ENCODE data around the gene HS2ST1.

Gene HS2ST1

DNA sequence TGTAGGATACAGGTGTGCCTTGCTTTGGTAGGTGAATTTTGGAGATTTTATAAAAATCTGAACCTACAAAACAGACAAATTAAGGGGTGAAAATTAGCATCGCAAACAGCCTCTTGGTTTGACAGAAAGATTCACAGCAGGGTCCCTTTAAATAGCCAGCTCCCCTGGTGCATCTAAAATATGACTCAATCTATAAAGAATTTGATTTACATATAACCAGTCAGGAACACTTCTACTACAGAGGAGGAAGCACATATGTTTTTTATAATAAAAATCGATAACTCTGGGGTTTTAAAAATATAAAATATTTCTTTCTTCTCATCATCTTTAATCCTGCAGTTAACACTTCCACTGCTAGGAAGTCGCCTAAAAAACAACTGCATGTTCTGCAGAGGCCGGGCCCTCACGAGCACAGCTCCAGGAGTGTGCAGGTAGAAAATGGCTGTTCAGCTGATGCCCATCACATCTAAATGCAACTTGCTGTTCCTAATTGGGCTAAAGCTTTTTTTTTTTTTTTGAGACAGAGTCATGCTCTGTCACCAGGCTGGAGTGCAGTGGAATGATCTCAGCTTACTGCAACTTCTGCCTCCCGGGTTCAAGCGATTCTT, 203.4 kb downstream of the HS2ST1 start:
- DNase-seq: no peak

DNA sequence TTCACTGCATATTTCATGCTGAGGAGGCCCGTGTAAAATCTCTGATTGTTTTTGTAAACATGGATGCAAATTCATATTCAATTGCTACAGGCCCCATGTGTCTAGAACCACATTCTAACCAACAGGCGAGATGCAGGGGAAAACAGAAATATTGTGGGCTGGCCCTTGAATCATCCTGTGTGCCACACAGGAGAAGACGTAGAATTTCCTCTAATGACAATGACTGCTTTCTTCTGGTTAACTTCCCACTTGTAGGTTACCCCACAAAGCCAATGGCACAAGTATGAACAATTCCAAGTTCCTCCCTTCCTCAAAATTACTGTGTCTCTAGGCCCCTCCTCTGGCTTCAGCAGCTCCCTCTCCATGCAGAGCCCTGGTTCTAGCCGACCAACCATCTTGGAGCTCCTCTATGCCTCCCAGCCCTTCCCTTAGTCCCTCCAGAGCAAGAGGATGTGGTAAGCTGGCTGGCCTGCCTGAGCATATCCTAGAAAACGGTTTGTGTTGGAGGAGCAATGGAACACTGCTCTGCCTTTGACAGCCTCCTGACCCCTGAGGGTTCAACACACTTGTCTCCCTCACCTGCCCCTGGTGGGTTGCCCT, 205.2 kb downstream of the HS2ST1 start:
- DNase-seq: no peak

DNA sequence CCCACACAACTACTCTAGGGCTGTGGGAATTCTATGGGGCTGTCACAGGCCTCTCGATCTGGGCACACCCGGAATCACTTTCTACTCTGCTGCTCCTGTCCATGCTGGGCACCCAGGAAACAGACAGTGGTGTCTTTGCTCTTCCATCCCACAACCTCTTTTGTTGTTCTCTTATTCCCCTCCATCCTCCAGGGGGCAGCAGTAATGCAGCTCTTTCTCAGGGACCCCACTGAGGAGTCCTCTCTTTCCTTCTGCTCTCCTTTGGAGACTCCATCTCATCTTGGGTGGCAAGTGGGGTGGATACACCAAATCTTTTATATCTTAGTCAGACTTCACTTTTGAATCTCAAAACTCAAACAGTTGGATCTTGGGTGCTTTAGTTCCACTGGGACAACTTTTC, 206.3 kb downstream of the HS2ST1 start:
- DNase-seq: peak; percentile 57

DNA sequence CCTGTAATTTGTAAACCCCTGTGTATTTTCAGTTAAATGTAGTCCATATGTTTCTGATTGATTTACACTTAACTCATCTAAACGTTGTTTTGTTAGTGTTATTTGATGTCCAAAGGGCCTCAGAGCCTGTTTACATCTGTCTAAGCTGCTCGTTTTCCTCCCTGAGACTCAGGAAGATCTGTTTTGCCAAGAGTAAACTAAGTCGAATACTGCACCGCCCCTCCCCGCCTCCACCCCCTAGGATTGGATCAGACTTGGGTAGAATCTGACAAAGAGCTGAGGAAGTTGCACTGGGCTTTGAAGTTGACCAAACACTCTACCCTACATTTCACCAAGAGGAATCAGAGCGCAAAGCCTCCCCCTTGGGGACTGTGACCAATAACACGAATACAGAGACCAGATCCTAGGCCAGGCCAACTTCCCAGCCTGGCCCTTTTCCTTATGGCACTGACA, 207.3 kb downstream of the HS2ST1 start:
- no peak for DNase-seq

DNA sequence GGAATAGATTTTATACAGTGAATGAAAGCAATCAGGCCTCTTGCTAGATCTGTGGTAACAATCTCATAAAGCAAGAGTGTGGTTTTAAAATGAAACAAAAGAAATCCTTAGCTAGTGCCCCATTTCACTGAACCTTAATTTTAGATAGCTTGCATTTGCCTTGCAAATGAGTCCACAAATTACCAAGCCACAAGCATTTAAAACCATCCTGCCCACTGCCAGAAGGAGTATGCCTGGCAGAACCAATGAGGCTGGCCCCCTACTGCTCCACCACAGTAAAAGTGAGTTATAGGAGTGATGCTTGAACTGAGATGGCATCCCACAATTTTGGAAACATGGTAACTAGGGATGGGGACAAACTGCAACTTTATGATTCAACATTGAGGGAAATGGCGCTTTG, 207.8 kb downstream of the HS2ST1 start:
- DNase-seq: no peak

DNA sequence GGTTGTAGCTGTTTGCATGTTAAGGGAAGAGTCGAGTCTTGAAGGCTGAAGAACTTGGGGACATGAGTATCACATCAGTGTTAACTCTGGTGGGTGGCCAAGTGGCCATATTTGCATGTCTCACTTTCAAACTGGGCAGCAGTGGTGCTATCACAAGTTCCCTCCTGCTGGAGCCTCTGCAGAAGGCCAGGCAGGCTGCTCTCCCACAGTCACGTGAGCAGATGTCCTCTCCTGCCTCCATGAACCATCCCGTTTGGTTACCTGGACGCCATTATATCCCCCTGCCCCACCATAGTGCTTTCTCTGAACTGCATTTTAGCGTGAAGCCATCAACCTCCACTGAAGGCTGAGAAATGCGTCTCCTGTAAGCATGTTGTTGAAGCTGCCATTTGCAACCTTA, 209.2 kb downstream of the HS2ST1 start:
- no peak for DNase-seq

DNA sequence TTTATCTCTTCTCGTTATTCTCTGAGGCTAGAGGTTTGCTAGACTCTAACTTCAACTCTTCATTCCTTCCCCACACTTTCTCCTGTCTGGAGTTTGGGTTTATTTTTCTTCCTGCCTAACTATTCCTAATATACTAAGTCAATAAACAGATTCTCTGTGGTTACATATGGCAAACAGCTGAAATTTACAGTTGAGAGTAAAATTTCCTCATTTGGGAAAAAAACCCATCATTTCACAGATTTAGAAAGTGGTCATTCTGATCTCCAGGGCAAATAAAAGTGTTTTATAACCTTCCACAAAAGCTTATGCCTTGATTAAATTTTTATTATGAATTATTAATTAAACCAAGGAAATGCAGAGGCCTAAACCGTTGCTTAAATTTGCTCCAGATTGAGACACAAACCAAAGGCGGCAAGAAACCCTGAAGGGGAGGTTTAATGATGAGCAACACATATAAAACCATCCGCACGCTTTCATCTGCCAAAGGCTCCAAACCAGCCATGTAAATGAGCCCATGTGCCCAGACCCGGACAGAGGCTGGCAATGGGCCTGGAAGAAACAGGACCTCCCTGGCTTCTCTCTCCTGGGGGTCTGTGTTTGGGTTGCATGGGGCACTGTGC, 212.6 kb downstream of the HS2ST1 start:
- no peak for DNase-seq

DNA sequence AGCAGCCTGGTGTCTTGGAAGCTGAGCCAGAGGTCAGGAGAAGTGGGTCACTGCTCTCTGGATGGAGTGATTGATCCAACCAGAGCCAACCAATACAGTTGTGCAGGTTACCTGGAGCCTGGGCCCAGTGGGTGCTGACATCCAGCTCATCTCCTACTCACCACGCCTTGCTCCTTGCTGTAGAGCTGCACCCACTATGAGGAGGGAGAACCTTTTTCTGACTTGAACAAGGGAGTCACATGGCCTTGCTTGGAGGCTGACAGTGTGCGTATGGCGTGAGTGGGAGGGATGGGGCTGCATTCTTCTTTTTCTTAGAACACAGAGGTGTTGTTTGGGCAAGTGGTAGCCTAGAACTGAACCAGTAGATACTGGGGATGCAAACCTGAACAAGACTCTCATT, 213.1 kb downstream of the HS2ST1 start:
- no peak for DNase-seq

DNA sequence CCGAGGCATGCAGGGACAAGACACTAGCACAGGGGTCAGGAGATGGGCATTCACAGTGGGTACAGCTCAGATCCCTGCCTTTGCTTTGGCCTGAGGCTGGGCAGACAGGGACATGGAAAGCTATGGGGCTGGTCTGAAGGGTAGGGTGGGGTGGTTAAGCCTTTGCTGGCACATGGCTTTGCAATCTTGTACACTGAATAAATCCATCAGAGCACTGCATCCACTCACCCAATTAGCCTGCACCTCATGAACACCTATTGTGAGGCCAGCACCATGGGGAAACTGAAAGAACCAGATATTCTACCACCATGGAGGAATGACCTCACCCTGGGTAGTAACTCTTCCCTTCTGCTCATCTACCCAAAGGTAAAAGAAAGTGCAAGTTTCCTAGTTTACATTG, 214.6 kb downstream of the HS2ST1 start:
- DNase-seq: no peak

DNA sequence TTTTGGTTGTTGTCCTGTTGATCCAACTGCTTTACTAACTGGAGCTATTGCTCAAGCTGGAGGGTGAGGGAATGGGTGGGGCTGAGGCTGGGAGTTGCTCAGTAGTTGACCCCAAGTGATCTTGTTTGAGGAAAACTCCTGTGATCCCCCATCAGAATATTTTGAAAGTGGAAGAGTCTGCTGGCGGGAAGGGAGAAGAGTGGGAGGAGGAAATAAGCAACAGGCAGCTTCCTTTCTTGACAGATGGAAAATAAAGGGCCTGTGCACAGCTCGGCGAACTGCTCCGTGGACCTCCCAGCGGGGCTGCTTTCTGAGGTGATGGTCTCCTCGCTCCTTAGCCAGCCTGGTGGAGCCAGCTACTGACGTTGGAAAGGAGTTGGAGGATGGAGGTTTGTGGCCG, 215.2 kb downstream of the HS2ST1 start:
- no peak for DNase-seq

DNA sequence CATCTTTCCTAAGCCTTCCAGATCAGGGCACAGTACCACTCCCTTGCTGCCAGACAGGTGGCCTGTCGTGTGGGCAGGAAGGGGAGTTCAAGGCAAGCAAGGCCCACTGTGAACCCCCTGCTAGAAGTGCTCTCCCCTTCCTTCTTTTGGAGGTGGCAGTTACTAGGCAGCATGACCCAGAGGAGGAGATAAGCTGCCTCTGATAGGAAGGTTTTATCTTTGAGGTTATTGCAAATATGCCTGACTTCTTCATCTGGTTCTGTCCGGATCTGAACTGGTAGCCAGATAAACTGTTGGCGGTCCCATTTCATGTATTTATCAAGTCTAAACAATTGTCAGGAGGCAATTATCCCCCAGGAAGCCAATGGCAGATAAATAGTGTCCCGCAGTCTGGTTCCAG, 216.0 kb downstream of the HS2ST1 start:
- DNase-seq: peak; percentile 76

DNA sequence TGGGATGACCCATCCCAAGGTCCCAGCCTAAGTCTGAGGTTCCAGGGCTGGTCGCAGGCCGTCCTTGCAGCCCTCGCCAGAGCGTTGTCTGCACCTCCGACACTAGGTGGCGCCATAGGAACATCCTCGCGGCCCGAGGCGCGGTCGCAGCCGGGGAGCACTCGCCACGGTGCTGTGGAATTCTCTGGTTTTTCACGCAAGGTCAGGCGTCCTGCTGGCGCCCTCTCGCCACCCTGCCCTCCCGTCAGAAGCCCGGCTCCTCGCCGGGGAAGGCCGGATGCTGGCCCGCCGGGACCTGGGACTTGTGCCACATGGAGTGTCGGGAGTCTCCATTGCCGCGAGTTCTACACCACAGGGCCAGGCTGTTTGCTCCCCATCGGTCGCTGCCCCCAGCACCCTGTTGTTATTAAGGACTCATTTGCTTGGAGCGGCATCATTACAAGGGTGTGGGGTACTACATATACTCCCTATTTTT, 217.4 kb downstream of the HS2ST1 start:
- peak; percentile 89 for DNase-seq

DNA sequence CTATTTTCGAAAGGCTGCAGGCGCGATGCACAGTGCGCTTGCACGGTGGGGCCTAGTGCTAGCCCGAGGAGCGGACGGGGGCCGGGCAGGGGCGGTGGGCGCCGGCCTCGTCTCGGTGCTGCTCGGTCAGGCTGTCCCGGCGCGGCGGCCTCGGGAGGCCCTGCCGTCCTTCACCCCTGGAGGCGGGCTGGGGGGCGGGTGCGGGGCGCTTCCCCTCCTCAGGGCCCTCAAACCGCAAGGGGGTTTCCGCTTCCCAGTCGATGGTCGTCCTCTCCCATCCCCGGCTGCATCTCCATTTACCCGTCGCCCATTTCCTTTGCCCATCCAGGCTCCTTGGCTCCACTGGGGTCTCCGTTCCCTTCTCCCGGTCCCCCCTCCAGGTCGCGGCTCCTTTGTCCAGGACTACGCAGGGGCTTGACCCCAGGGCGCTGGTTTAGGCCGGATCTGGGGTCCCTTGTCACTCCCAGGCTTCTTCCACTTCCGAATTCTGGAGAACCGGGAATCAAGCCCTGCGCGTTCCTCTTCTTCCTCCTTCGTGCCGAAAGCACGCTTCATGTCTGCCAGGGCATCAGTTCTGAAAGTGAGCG, 217.9 kb downstream of the HS2ST1 start:
- no peak for DNase-seq

DNA sequence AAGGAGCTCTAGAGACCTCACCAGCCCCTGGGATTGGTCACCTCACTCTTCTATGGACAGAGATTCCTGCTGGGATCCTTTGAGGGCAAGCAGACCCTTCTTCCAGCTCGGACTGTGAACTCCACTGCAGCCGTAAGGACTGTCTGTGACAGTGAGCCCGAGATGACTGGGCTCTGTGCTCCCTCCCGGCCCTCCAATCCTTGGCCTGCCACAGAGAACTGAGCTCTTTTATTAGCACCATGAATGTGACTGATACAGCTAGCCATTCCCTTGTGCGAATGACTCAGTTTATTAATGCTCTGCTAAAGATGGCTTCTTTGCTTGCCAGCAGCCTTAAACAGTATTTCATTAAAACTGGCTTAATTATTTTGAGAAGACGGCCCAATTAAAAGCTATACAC, 219.6 kb downstream of the HS2ST1 start:
- no peak for DNase-seq

DNA sequence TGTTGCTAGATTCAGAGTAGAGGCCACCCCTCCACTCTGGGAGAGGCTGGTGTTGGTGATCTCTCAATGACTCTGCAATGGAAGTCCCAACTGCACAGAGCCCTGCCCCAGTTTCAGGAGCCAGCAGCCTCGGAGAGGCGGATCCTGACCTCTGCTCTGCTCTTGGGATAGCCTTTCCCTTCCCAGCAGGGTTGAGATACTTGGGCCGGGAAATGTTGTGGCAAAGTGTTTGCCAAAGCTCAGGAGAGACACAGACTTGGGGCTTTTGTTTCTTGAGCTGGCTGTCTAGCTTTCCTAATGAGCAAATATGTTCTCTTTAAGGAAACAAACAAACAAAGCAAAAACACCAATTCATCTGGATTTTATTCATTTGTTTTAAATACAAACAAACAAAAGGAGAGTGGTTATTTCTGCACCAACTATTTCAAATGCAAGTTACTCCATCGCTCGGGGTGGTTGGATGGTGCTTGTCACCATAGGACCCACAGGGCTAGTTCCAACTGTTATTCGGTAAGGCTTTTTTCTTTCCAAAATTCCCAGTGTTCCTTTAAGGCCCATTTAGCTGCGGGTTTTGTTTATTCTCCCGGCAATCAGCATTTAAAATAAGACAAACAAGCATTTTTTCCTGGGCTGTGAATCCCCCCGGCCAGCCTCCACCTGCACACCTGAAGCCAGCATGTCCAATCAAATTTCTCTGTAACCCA, 220.3 kb downstream of the HS2ST1 start:
- no peak for DNase-seq

DNA sequence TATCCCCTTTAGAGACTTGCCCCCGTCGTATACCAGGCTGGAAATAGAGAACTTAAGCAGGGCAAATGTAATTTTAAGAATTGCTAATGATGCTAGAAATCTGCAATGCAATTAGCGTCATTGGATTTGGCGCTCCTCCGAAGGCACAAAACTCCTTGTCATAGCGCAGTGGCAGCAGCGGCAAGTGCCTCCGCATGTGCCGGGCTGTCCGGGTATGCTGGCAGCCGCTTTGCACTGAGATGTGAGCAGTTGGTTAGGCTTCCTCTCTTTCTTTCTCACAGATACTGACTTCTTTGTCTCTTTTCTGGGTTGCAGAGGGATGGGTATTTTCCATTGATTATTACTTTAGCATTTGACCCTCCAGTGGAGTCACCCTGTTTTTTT, 220.9 kb downstream of the HS2ST1 start:
- DNase-seq: no peak

DNA sequence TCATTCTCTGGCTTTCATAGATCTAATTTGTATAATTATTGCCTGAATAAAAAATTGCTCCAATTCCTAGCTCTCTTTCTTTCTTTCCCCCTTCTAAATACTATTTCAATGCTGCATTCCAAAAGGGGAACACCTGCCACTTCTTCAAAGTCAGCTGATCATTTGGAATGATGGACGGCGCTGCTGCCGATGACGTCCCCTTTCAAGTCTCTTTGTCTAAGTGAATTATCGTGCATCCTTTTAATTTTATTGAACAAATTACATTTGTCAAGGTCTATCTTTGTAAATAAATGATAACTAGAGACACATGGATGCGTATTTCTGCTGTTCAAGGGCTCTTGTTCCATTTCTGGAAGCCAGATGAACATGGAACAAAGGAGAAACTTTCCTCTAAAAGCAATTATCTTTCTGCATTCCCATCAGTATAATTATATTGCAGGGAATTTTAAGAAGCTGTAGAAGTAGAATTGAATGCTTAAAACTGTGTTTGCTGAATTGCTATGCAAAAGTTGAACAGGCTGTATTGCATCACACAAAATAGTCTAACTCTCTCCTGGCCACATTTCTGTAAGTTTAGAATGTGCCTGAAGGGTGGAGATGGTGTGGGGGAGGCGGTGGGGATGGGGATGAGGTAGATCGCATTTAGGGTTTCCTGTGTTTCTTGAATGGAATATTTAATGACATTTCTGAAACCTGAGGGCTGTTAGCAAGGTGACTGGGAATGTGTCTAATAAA, 222.3 kb downstream of the HS2ST1 start:
- no peak for DNase-seq

DNA sequence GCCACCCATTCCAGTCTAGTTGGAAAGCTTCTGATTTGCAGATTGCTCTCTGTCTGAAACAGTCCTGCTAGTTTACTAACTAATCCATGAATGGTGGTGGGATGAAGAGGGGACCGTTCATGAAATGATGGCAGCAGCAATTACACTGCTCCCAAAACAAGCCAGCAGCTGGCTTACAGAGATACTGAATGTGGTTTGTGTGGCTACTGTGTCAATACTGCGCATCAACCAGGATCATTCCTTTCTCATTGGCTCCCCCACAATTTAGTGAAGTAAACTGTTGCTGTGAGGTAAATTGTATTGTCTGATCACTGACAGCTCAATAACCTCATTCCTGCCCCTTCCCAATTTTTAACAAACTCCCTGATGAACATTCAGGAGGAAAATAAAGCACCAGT, 222.9 kb downstream of the HS2ST1 start:
- DNase-seq: peak; percentile 81

DNA sequence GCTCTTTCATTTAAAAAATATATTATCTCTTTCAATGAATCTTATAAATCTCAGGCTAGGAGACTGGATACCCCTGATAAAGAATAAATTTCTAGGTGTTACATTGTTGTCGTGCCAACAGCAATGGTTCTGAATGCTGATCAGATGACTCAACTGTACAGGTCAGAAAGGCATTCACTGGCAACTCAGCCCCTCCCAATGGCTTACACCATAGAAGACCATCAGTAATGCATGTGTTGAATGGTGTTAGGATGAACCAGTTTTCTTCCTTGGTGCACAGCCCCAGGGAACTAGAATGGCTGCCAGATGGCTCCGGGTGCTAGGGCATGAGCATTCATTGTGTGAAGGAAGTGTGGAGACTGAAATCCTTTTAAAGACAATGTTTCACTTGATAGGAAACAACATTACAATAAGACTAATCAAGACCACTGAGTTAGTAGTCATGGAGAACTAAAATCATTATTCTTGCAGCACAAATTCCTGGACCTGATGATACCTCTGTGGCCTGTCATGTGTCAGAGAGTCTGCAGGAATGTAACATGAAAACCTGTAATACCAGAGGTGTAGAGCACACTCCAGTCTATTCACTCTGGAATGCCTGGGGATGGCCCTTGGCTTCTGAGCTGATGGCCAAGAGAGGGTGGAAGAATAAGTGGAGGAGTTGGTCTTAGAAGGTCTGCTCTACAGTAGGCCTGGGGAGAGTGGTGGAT, 226.6 kb downstream of the HS2ST1 start:
- no peak for DNase-seq

DNA sequence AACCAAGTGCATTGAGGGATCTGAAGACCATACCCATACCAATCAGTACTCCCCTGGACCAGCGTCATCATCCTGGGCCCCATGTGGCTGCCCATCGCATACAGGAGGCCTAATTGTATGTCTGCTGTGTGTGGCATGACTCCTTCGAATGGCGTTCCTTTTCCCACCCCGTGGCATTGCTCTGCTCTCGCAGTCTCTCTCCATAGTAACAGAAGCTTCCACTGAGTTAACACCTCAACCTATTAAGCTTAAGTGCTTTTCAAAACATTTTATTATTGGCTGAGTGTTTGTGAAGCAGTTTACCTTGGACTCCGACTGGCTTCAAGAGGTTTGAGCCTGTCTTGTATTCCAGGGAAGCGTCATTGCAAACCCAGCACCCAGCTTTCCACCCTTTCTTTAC, 227.1 kb downstream of the HS2ST1 start:
- DNase-seq: no peak

DNA sequence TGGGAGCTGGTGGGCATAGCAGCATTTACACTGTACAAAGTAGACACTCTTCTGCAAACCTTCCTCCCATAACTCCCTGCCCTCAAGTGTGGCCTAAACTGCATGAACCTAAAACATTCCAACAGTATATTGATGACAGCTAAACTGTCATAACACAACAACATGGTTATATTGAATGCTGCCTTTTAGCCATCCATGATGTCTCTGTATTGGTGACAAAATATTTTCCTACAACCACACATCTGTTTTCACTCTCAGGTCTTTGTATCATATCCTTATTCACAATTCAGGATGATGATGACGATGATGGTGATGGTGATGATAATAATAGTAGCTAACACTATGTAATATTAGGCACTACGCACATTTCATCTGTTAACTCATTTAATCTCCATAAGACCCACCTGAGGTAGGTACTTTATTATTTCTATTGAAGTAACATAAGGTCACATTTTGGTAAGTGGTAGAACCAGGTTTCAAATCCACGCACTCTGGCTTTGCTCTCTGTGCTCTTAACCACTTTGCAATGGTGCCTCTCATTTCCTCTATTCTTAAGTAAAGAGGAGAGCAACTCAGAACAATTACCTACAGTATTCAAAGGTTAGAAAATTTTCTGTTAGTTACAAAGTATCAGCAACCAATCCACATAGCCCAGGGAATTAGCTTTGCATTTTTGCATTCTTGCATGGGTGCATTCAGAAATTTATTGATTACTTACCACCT, 229.1 kb downstream of the HS2ST1 start:
- DNase-seq: no peak
